ENCODE results near the gene PPM1F. TPM values are rescaled to one million over a fixed set of nuclear protein-coding genes. Genes with fewer than 3 reads are reported as not detected.

Gene PPM1F
- total RNA-seq, 5 donors from 2014 or later (not counting 1 experiment from before 2014, with no cell fraction given): 18.7 to 29.9 (median 24.4) TPM

DNA sequence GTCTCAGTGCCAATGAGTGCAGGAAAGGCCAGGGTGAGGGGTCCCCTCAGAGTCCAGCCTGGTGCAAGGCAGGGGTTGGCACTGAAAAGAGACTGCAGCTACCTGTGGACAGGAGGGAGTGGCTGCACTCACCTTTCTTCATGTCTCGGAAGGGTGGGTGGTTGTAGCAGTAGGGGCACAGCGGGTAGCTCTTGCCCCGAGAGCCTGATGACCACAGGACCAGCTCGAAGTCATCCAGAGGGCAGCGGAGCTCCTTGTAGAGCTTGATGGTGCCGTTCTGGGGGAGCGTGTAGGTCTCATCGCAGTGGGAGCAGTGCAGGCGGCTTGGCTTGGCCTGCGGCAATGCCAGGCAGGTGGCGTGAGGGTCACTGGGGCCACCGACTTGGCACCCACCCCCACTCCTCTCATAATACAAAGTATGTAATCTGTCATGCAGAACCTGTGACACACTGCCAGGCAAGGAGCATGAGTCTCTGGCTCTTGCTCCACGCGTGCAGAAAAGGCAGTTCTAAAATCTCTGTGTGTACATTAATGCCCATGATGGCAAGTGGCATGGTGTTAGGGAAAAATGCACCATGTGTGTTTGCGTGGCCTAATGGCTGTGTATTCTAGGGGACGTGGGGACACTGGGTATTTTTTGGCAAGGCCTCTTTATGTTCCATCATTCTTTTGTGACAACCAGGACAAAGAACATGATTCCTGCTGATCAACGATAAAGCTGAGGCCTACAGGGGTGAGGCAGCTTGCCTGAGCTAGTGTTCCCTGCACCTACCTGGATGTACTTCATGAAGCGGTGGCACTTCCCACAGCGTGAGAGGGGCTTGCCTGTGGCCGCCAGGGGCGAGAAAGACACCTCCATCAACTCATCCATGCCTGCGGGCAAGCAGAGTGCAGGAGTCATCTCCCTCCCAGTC lies 6.0 kb upstream of the PPM1F start:
- CTCF ChIA-PET: interaction anchor here in 1 of 2 donors (1.5 kb wide), 1 partner anchor 14 kb away, joined by 4 read pairs; no protein-coding TSS in a partner anchor
- no peaks in the 10 kb centered on the region for H3K9me3 Mint-ChIP-seq
- Histone ChIP-seq H3K27ac (ENCODE audit: low read length) (no peak overlapping the region), H3K27me3 (replicated peaks in 1 of 2; ENCODE audit: control insufficient read depth in 2 of 2, extremely low read depth in 1 of 2, insufficient read depth in 2 of 2, low read length in 1 of 2) (no peaks in the 10 kb centered on the region), H3K4me3 (ENCODE audit: control insufficient read depth in 1 of 2, extremely low read depth in 1 of 2, low read length in 1 of 2) (no peak overlapping the region), H3K36me3 (ENCODE audit: control insufficient read depth in 2 of 2, extremely low read depth in 1 of 2, insufficient read depth in 1 of 2, low read length in 1 of 2) (peaks cover 16 to 24% of the 10 kb centered on the region in 2 donors), H3K9me3 (no peaks in the 10 kb centered on the region), H3K4me1 (ENCODE audit: control insufficient read depth in 1 of 2, extremely low read depth in 1 of 2, insufficient read depth in 2 of 2, low read length in 2 of 2) (no peaks in the 10 kb centered on the region)
- WGBS (ENCODE audit: insufficient coverage): 97% methylated on average over 15 of the region's 22 CpGs
- H3K4me3 Mint-ChIP-seq: no peak overlapping the region
- peaks cover 16% of the 10 kb centered on the region for H3K36me3 Mint-ChIP-seq
- ATAC-seq (replicated peaks in 1 of 4): no peak
- POLR2A ChIA-PET: no interaction called here
- DNase-seq: no peak
- H3K27ac Mint-ChIP-seq: no peak overlapping the region
- H3K27me3 Mint-ChIP-seq: no peaks in the 10 kb centered on the region
- no peaks in the 10 kb centered on the region for H3K4me1 Mint-ChIP-seq

GRCh38 chr22:21951931-21952465 lies 650 bp downstream of the PPM1F start:
- CTCF ChIA-PET: interaction anchor here (0.6 to 1.3 kb wide), 10 partner anchors 12 to 241 kb away, joined by 3 to 9 read pairs (median 4); partner anchors contain the start of genes MAPK1 (in 1 of the 2) and TOP3B (in 1 of the 2)
- H3K4me1 Mint-ChIP-seq: peaks cover 14 to 23% (median 19%) of the 10 kb centered on the region in 3 donors
- H3K4me3 ChIP-seq (ENCODE audit: control insufficient read depth in 1 of 2, extremely low read depth in 1 of 2, low read length in 1 of 2): peak overlapping the region; percentile 74 to 79
- WGBS (ENCODE audit: insufficient coverage): 27% methylated on average over 25 of the region's 29 CpGs
- DNase-seq (peak in 11 of 35 experiments; percentile 4 to 29 (median 13)), ATAC-seq (replicated peaks in 1 of 4) (peak; percentile 4 to 32 (median 24))
- peaks cover 0 to 21% of the 10 kb centered on the region in 2 experiments for H3K4me1 ChIP-seq (ENCODE audit: control insufficient read depth in 1 of 2, extremely low read depth in 1 of 2, insufficient read depth in 2 of 2, low read length in 2 of 2)
- H3K36me3 ChIP-seq (ENCODE audit: control insufficient read depth in 2 of 2, extremely low read depth in 1 of 2, insufficient read depth in 1 of 2, low read length in 1 of 2): no peaks in the 10 kb centered on the region
- no peak overlapping the region for H3K27ac ChIP-seq (ENCODE audit: low read length)
- H3K27me3 ChIP-seq (replicated peaks in 1 of 2; ENCODE audit: control insufficient read depth in 2 of 2, extremely low read depth in 1 of 2, insufficient read depth in 2 of 2, low read length in 1 of 2): peaks cover 0 to 9% of the 10 kb centered on the region in 2 experiments
- H3K9me3 ChIP-seq: no peaks in the 10 kb centered on the region
- POLR2A ChIA-PET: no interaction called here
- H3K27ac Mint-ChIP-seq: no peak overlapping the region
- H3K27me3 Mint-ChIP-seq: no peaks in the 10 kb centered on the region
- H3K9me3 Mint-ChIP-seq: no peaks in the 10 kb centered on the region
- H3K36me3 Mint-ChIP-seq: no peaks in the 10 kb centered on the region
- peak overlapping the region; percentile 78 to 82 (median 79) for H3K4me3 Mint-ChIP-seq

GRCh38 chr22:21951062-21951461 lies 1.6 kb downstream of the PPM1F start:
- 83% methylated on average over 4 of the region's 7 CpGs for WGBS (ENCODE audit: insufficient coverage)
- no peak overlapping the region for H3K27ac ChIP-seq (ENCODE audit: low read length)
- peak overlapping the region; percentile 60 to 82 (median 79) for H3K4me3 Mint-ChIP-seq
- H3K36me3 Mint-ChIP-seq: no peaks in the 10 kb centered on the region
- no peak for DNase-seq
- H3K36me3 ChIP-seq (ENCODE audit: control insufficient read depth in 2 of 2, extremely low read depth in 1 of 2, insufficient read depth in 1 of 2, low read length in 1 of 2): peaks cover under 1 to 3% of the 10 kb centered on the region in 2 donors
- ChIA-PET CTCF (interaction anchor here (0.6 to 0.7 kb wide), 2 partner anchors 249 to 303 kb away, joined by 3 to 4 read pairs; no protein-coding TSS in a partner anchor), POLR2A (no interaction called here)
- no peaks in the 10 kb centered on the region for H3K27me3 Mint-ChIP-seq
- H3K9me3 ChIP-seq: no peaks in the 10 kb centered on the region
- ATAC-seq (replicated peaks in 1 of 4): no peak
- H3K4me1 Mint-ChIP-seq: peaks cover 14 to 25% (median 24%) of the 10 kb centered on the region in 3 donors
- H3K9me3 Mint-ChIP-seq: no peaks in the 10 kb centered on the region
- H3K4me1 ChIP-seq (ENCODE audit: control insufficient read depth in 1 of 2, extremely low read depth in 1 of 2, insufficient read depth in 2 of 2, low read length in 2 of 2): peaks cover 0 to 23% of the 10 kb centered on the region in 2 experiments
- no peak overlapping the region for H3K27ac Mint-ChIP-seq
- no peak overlapping the region for H3K4me3 ChIP-seq (ENCODE audit: control insufficient read depth in 1 of 2, extremely low read depth in 1 of 2, low read length in 1 of 2)
- H3K27me3 ChIP-seq (replicated peaks in 1 of 2; ENCODE audit: control insufficient read depth in 2 of 2, extremely low read depth in 1 of 2, insufficient read depth in 2 of 2, low read length in 1 of 2): peaks cover 0 to 9% of the 10 kb centered on the region in 2 experiments

- POLR2A ChIA-PET: no interaction called here
- Mint-ChIP-seq H3K4me1 (peaks cover 14 to 26% (median 25%) of the 10 kb centered on the region in 3 donors), H3K27ac (no peak overlapping the region), H3K27me3 (no peaks in the 10 kb centered on the region), H3K4me3 (no peak overlapping the region), H3K36me3 (peaks cover 2% of the 10 kb centered on the region), H3K9me3 (no peaks in the 10 kb centered on the region)
- Histone ChIP-seq H3K27me3 (replicated peaks in 1 of 2; ENCODE audit: control insufficient read depth in 2 of 2, extremely low read depth in 1 of 2, insufficient read depth in 2 of 2, low read length in 1 of 2) (peaks cover 0 to 9% of the 10 kb centered on the region in 2 experiments), H3K4me1 (ENCODE audit: control insufficient read depth in 1 of 2, extremely low read depth in 1 of 2, insufficient read depth in 2 of 2, low read length in 2 of 2) (peaks cover 0 to 23% of the 10 kb centered on the region in 2 experiments), H3K27ac (ENCODE audit: low read length) (no peak overlapping the region), H3K4me3 (ENCODE audit: control insufficient read depth in 1 of 2, extremely low read depth in 1 of 2, low read length in 1 of 2) (no peak overlapping the region), H3K36me3 (ENCODE audit: control insufficient read depth in 2 of 2, extremely low read depth in 1 of 2, insufficient read depth in 1 of 2, low read length in 1 of 2) (peaks cover 8 to 10% of the 10 kb centered on the region in 2 donors), H3K9me3 (no peaks in the 10 kb centered on the region)
- DNase-seq (no peak), ATAC-seq (replicated peaks in 1 of 4) (no peak)
- CTCF ChIA-PET: interaction anchor here (0.7 to 1.5 kb wide), 3 partner anchors 8 to 12 kb away, joined by 3 to 5 read pairs (median 4); no protein-coding TSS in a partner anchor
- no CpG with 5 or more reads among the region's 1 CpG for WGBS (ENCODE audit: insufficient coverage)
Measured at GRCh38 chr22:21949948-21950347, 2.7 kb downstream of the PPM1F start.

- POLR2A ChIA-PET: no interaction called here
- no peak for DNase-seq
- H3K9me3 Mint-ChIP-seq: no peaks in the 10 kb centered on the region
Measured at GRCh38 chr22:21949569-21949918, 3.1 kb downstream of the PPM1F start.

More at GRCh38 chr22:21949569-21949918, 3.1 kb downstream of the PPM1F start:
- no peak for ATAC-seq (replicated peaks in 1 of 4)
- H3K36me3 ChIP-seq (ENCODE audit: control insufficient read depth in 2 of 2, extremely low read depth in 1 of 2, insufficient read depth in 1 of 2, low read length in 1 of 2): peaks cover 8 to 14% of the 10 kb centered on the region in 2 donors
- no peaks in the 10 kb centered on the region for H3K27me3 Mint-ChIP-seq
- CTCF ChIA-PET: interaction anchor here in 1 of 2 donors (1.0 to 1.5 kb wide), 2 partner anchors 9 to 12 kb away, joined by 4 to 5 read pairs; no protein-coding TSS in a partner anchor
- H3K27ac Mint-ChIP-seq: no peak overlapping the region
- H3K4me1 Mint-ChIP-seq: peaks cover 14 to 26% (median 25%) of the 10 kb centered on the region in 3 donors
- no peak overlapping the region for H3K4me3 Mint-ChIP-seq
- no peak overlapping the region for H3K4me3 ChIP-seq (ENCODE audit: control insufficient read depth in 1 of 2, extremely low read depth in 1 of 2, low read length in 1 of 2)
- peaks cover 0 to 23% of the 10 kb centered on the region in 2 experiments for H3K4me1 ChIP-seq (ENCODE audit: control insufficient read depth in 1 of 2, extremely low read depth in 1 of 2, insufficient read depth in 2 of 2, low read length in 2 of 2)
- no peaks in the 10 kb centered on the region for H3K9me3 ChIP-seq
- H3K27me3 ChIP-seq (replicated peaks in 1 of 2; ENCODE audit: control insufficient read depth in 2 of 2, extremely low read depth in 1 of 2, insufficient read depth in 2 of 2, low read length in 1 of 2): peaks cover 0 to 9% of the 10 kb centered on the region in 2 experiments
- peaks cover 5% of the 10 kb centered on the region for H3K36me3 Mint-ChIP-seq
- H3K27ac ChIP-seq (ENCODE audit: low read length): no peak overlapping the region
- 85% methylated on average over 7 of the region's 8 CpGs for WGBS (ENCODE audit: insufficient coverage)

All from T-cell (primary cell).